Stimulated activated CD4-positive, alpha-beta T cell treated with anti-CD3 and anti-CD28 coated beads, TNF-alpha, amount 100 ng/mL, for 1 hour (primary cell): ENCODE data around the gene TGM1.

Experiments used
- DNase-seq, 3 donors: peaks; one replicate each; pipeline ENCODE4 v3.0.0-alpha.2; 2020; ENCODE audit warnings: low read depth in 3 of 3, low spot score in 1 of 3

The TGM1 gene

GRCh38 chr14:24271134-24271833 is 8.3 kb upstream of the TGM1 start, which contains the start of gene RABGGTA:
TSS of gene RABGGTA (minus strand) at chr14:24271597. CDS start at chr14:24271115, 482 bp downstream.
- DNase-seq, result peak; percentile 79 to 86 (median 83)

DNA sequence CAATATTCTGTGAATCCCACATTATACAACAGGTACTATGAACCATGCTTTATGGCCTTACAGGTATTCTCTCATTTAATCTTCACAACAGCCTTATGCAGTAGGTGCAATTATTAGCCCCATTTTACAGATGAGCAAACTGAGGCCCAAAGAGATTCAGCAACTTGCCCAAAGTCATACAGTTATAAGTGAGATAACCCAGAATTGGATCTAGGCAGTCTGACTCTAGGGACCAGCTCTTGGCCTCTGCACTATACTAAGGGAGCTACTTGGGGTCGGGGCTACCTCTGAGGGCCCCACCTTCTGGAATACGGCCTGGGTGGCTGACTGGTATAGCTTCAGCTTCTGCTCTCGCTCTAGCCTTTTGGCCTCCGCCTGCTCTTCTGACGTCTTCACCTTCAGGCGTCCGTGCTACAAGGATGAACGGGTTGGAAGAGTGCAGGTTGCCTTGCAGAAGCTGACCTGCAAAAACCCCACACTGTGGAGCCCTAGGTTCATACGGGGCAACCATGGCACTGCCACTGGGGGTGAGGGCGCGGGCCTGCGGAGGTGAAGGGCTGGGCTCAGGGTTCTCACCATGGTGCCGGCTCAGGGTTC is 7.7 kb upstream of the TGM1 start:
- DNase-seq, result no peak

- no peak for DNase-seq
Observed at GRCh38 chr14:24269910-24270536, 7.0 kb upstream of the TGM1 start.

GRCh38 chr14:24269368-24269767 is 6.4 kb upstream of the TGM1 start:
- no peak for DNase-seq

GRCh38 chr14:24268225-24268624 is 5.2 kb upstream of the TGM1 start:
- DNase-seq, result no peak

DNA sequence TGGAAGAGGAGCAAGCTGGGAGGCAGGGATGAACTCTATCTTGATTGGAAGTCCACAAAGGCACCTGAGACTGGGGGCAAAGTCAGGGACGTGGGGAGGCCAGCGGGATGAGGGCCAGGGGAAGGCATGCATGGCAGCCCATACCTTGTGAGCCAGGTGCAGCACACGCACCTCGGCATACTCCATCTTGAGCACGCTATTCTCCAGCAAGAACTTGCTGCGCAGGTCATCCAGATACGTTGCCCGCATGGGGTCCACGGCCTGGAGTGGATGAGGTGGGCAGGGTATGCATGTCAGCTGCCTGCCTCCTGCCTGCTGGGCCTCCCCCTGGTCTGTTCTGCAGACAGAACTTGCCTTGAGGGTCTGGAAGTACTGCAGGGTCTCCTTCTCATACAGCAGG is 4.5 kb upstream of the TGM1 start:
- DNase-seq, result no peak

DNA sequence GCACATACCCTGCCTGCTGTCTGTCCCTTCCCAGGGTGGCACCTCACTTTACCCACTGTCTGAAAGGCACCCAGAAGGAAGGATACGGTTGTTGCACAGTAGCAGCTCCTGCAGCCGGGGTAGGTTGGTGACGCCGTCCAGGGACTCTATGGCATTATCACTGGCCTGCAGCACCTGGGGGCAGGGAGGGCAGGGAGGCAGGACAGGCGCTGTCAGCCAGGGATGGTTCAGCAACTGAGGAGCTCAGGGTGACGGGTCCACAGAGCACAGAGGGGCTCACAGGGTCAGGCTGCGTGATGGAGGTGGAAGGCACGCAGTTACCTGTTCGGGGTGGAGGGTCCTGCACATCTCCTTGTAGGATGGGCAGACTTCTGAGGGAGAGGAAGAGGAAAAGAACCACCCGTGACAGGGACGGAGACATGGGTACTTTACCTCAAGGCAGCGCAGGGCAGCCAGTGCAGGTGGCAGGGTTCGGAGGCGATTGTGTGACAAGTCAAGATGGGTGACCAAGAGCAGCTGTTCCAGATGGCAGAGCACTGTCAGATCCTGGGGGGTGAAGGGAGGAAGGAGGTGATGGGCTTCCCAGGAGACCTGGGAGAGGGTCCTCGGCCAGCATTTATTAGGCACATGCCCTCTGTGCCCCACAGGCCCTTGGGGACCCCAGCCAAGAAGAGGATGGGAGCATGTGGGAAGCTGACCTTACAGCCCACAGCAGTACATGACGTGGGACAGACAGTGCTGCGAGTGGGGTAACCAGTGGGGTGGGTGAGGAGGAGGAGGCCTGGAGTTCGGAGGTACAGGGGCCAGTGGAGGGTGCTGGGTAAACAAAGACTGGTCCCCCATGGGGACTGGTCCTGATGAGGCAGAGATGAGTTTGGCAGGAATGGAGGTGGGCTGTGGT is 3.6 kb upstream of the TGM1 start:
- no peak for DNase-seq

DNA sequence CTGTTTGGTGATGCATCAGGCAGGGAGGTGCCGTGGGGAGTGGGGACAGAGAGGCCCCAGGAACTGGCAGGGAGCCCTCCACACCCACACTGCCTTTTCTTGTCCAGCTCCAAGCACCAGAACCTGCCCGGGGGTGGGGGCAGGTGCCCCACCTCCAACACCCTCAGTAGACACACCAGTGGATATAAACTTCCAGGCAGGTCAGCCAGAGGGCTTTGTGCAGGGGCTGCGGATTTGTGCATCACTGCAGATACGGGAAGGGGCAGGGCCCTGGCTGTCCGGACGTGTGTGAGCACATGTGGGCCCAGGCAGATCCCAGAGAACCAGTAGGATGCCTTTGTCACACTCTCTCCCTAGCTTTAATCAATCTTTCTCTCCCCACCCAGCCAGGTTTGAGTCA is 1.3 kb upstream of the TGM1 start:
- DNase-seq, result no peak

GRCh38 chr14:24263848-24264247 is 871 bp upstream of the TGM1 start:
- DNase-seq, result no peak

- DNase-seq, result no peak
Observed at GRCh38 chr14:24261969-24262327, 1.0 kb downstream of the TGM1 start.

- DNase-seq, result no peak
Observed at GRCh38 chr14:24261256-24261968, 1.6 kb downstream of the TGM1 start.

- DNase-seq, result no peak
Observed at GRCh38 chr14:24260780-24261157, 2.2 kb downstream of the TGM1 start.

- DNase-seq, result no peak
Observed at GRCh38 chr14:24260026-24260779, 2.8 kb downstream of the TGM1 start.

DNA sequence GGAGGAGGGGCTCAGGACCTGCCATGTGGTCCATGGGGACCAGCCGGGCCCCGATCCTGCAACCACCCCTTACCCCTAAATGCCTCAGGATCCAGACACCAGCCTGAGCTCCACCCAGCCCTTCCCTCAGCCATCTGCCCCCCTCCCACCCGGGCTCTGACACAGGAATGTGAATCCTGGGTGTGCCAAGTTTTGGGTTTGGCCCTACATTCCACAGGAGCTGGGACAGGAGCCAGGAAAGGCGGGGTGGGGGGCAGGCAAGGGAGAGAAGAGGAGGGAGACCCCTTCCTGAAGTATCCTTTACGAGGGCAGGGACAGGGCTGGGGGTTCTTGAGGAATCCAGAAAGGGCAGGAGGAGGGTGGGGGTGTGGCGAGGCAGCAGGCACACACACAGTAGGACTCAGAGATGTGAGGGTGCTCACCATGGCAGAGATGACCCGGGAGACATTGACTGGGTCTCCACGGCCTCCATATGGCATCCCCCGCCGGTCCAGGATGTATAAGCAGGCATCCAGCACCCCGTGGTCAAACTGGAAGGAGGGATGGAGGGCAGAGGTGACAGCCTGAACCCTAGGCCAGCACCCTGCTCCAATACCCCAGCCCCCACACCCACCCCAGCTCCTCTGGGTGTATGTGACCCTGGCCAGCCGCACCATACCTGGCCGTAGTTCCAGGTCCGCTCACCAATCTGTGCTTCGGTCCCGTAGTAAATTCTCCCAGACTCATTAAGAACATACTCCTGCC is 3.5 kb downstream of the TGM1 start:
- DNase-seq, result no peak

DNA sequence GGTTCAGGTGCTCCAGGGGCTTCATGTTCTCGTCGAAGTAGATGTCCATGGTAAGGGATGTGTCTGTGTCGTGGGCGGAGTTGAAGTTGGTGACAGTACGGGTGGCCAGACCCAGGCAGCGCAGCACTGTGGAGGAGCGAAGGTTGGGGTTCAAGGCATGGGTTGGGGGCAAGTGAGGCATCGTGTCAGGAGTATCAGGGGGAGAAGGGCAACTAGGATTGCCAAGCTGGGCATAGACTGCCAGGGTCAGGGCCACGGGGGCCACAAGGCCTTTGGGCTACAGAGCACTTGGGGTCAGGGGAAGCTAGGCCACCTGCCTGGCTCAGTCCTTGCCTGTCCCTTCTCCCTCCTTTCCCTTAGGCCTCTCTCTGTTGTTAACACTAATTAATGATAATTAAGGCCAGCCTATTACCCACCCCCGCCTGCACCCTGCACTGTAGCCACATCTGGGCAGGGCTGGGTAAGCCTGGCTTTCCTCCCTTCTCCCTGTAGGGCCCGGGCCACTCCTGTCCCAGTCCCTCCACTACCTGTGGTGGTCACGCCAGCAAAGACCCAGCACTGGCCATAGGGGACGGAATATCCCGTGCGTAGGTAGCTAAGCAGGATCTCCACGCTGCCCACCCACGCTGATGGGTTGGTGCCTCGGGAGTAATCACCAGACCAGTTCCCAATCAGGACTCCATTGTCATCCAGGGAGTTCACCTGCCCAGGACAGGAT is 4.3 kb downstream of the TGM1 start:
- no peak for DNase-seq

- DNase-seq, result no peak
Observed at GRCh38 chr14:24258119-24258518, 4.9 kb downstream of the TGM1 start.

- DNase-seq, result no peak
Observed at GRCh38 chr14:24256960-24257359, 6.0 kb downstream of the TGM1 start.

- no peak for DNase-seq
Observed at GRCh38 chr14:24255931-24256711, 6.9 kb downstream of the TGM1 start.
